HUDEP-2 (cell line): ENCODE data around the gene ANTXR1.

ENCODE experiments used
- DNase-seq, 76 experiments: peaks; one replicate each; lab custom pipeline; 2025; ENCODE audit not compliant: unreplicated experiment in 76 of 76; lab: John Stamatoyannopoulos, UW

ANTXR1 gene

GRCh38 chr2:69297216-69297615, 284.2 kb downstream of the ANTXR1 start:
- no peak for DNase-seq

- no peak for DNase-seq
Measured at GRCh38 chr2:69298261-69298660, 285.3 kb downstream of the ANTXR1 start.

- no peak for DNase-seq
Measured at GRCh38 chr2:69298862-69299261, 285.9 kb downstream of the ANTXR1 start.
